CD4-positive, alpha-beta T cell (primary cell): ENCODE data around the gene TF. TPM values are rescaled to one million over a fixed set of nuclear protein-coding genes. Genes with fewer than 3 reads are reported as not detected.

ENCODE experiments used
- ATAC-seq: fragments of 200-7000 bp; cut with Tn5 transposase; one replicate; pipeline ENCODE4 v1.10.0; 2022; ENCODE audit warnings: mild to moderate bottlenecking; ENCODE audit not compliant: poor library complexity
- CTCF ChIA-PET: fragments of 350-600 bp; sonication (Branson Sonifier 250); formaldehyde crosslinking; loops from one replicate; lab custom pipeline; 2021; ENCODE audit warnings: antibody characterized with exemption, inconsistent platforms; lab: Charles Lee
- POLR2A ChIA-PET: fragments of 350-600 bp; sonication (Branson Sonifier 250); formaldehyde crosslinking; loops from one replicate; lab custom pipeline; 2021; ENCODE audit warnings: antibody characterized with exemption, inconsistent platforms; lab: Charles Lee
- DNase-seq, 14 experiments: peaks; one replicate each; pipeline ENCODE4 v3.0.0-alpha.2; 2013 to 2020; ENCODE audit warnings: mixed read lengths in 2 of 14
- H3K27ac ChIP-seq, 2 donors: one replicate each; pipeline versions ENCODE4 v1.5.1 to v1.7.0; 2013; ENCODE audit warnings: low read length in 2 of 2, low read depth in 1 of 2, mild to moderate bottlenecking in 1 of 2
- H3K27me3 ChIP-seq, 2 experiments: 1 replicate in 1 of 2; 2 replicates in 1 of 2; pipeline versions ENCODE4 v1.6.1 to v1.7.0; 2013; ENCODE audit warnings: low read length in 2 of 2, control low read depth in 1 of 2, mild to moderate bottlenecking in 1 of 2, moderate library complexity in 1 of 2; ENCODE audit not compliant: insufficient read depth in 2 of 2, control insufficient read depth in 1 of 2
- H3K36me3 ChIP-seq: one replicate; pipeline ENCODE4 v1.6.1; 2013; ENCODE audit warnings: low read length, control low read depth; ENCODE audit not compliant: insufficient read depth
- H3K4me1 ChIP-seq: one replicate; pipeline ENCODE4 v1.6.1; 2013; ENCODE audit warnings: low read length, control low read depth; ENCODE audit not compliant: insufficient read depth
- H3K4me3 ChIP-seq: one replicate; pipeline ENCODE4 v1.5.1; 2013; ENCODE audit warnings: mild to moderate bottlenecking, low read length, moderate library complexity
- H3K9me3 ChIP-seq, 2 experiments: 1 replicate in 1 of 2; 2 replicates in 1 of 2; pipeline versions ENCODE4 v1.6.1 to v1.7.0; 2013; ENCODE audit warnings: low read length in 2 of 2, mild to moderate bottlenecking in 2 of 2, control low read depth in 1 of 2, moderate library complexity in 1 of 2; ENCODE audit not compliant: control insufficient read depth in 1 of 2, insufficient read depth in 1 of 2
- H3K27ac Mint-ChIP-seq: one replicate; pipeline ENCODE4 v1.8.0; 2020; ENCODE audit warnings: mixed read lengths
- H3K27me3 Mint-ChIP-seq: one replicate; pipeline ENCODE4 v1.8.0; 2021; ENCODE audit warnings: mixed read lengths
- H3K36me3 Mint-ChIP-seq: one replicate; pipeline ENCODE4 v1.8.0; 2021; ENCODE audit warnings: low read depth, mixed read lengths
- H3K4me1 Mint-ChIP-seq: one replicate; pipeline ENCODE4 v1.8.0; 2021; ENCODE audit warnings: low read depth, mixed read lengths
- H3K4me3 Mint-ChIP-seq: one replicate; pipeline ENCODE4 v1.8.0; 2020; ENCODE audit warnings: mild to moderate bottlenecking, mixed read lengths
- H3K9me3 Mint-ChIP-seq: one replicate; pipeline ENCODE4 v1.8.0; 2020; ENCODE audit warnings: mixed read lengths
- CTCF ChIP-seq: fragments of 200-600 bp; IDR thresholded peaks from one replicate; pipeline ENCODE4 v1.8.0; 2022; ENCODE audit warnings: antibody characterized with exemption, mild to moderate bottlenecking
- intact Hi-C, 2 experiments: fragments of 100-400 bp; cut with DNase I in 1 of 2; cut with micrococcal nuclease in 1 of 2; formaldehyde crosslinking; loops; one replicate each; pipeline versions ENCODE4 v1.15.1 to v1.9.0; 2023 to 2025; cut with DNase I, micrococcal nuclease
- total RNA-seq, 174 experiments: library from RNA in 2 of 174; stranded (reverse) in 2 of 174; gene quantifications; one replicate each; pipeline ENCODE4 v1.2.3 and lab custom pipeline; 2021 to 2026

TF gene
- total RNA-seq, 2 experiments from 2014 or later = 0.30 to 0.34 TPM

- H3K27me3 Mint-ChIP-seq = no peaks in the 10 kb centered on the region
- no peak overlapping the region for H3K27ac Mint-ChIP-seq
- Histone ChIP-seq H3K36me3 (peaks cover 27% of the 10 kb centered on the region), H3K27me3 (no peaks in the 10 kb centered on the region), H3K9me3 (no peaks in the 10 kb centered on the region), H3K4me3 (no peak overlapping the region), H3K4me1 (no peaks in the 10 kb centered on the region), H3K27ac (no peak overlapping the region)
- peaks cover 44% of the 10 kb centered on the region for H3K36me3 Mint-ChIP-seq
- H3K4me1 Mint-ChIP-seq = no peaks in the 10 kb centered on the region
- POLR2A ChIA-PET = no interaction called here
- DNase-seq = no peak
- H3K9me3 Mint-ChIP-seq = no peaks in the 10 kb centered on the region
- intact Hi-C loops = no loop called here
- no peak for ATAC-seq
- TF ChIP-seq CTCF = no peak
- H3K4me3 Mint-ChIP-seq = no peak overlapping the region
- CTCF ChIA-PET = no interaction called here
Measured at GRCh38 chr3:133827136-133827535, 80.9 kb downstream of the TF start.

GRCh38 chr3:133827684-133828083 is 81.5 kb downstream of the TF start:
- H3K36me3 Mint-ChIP-seq = peaks cover 38% of the 10 kb centered on the region
- no peak for TF ChIP-seq CTCF
- no peaks in the 10 kb centered on the region for H3K4me1 Mint-ChIP-seq
- ATAC-seq (no peak), DNase-seq (no peak)
- H3K27ac ChIP-seq = no peak overlapping the region
- H3K27me3 Mint-ChIP-seq = no peaks in the 10 kb centered on the region
- intact Hi-C loops = no loop called here
- no peaks in the 10 kb centered on the region for H3K9me3 ChIP-seq
- H3K27ac Mint-ChIP-seq = no peak overlapping the region
- peaks cover 21% of the 10 kb centered on the region for H3K36me3 ChIP-seq
- no peaks in the 10 kb centered on the region for H3K27me3 ChIP-seq
- no peaks in the 10 kb centered on the region for H3K9me3 Mint-ChIP-seq
- ChIA-PET CTCF (no interaction called here), POLR2A (no interaction called here)
- no peak overlapping the region for H3K4me3 ChIP-seq
- no peaks in the 10 kb centered on the region for H3K4me1 ChIP-seq
- no peak overlapping the region for H3K4me3 Mint-ChIP-seq

GRCh38 chr3:133828576-133829309 is 82.5 kb downstream of the TF start:
- H3K27ac Mint-ChIP-seq = no peak overlapping the region
- no peak for DNase-seq
- no peaks in the 10 kb centered on the region for H3K9me3 Mint-ChIP-seq
- no peaks in the 10 kb centered on the region for H3K27me3 Mint-ChIP-seq
- Histone ChIP-seq H3K4me1 (no peaks in the 10 kb centered on the region), H3K27ac (no peak overlapping the region), H3K9me3 (no peaks in the 10 kb centered on the region), H3K27me3 (no peaks in the 10 kb centered on the region), H3K36me3 (peaks cover 11% of the 10 kb centered on the region), H3K4me3 (no peak overlapping the region)
- intact Hi-C loops = no loop called here
- no peak for ATAC-seq
- H3K36me3 Mint-ChIP-seq = peaks cover 28% of the 10 kb centered on the region
- H3K4me3 Mint-ChIP-seq = no peak overlapping the region
- TF ChIP-seq CTCF = no peak
- ChIA-PET CTCF (no interaction called here), POLR2A (no interaction called here)
- H3K4me1 Mint-ChIP-seq = no peaks in the 10 kb centered on the region
